Colonic mucosa (tissue), 4 donors: Measurements from ENCODE around the gene VWA5A. TPM values are rescaled to one million over a fixed set of nuclear protein-coding genes. Genes with fewer than 3 reads are reported as not detected.
"Not testable (repeated sequence)": the region's sequence is repeated elsewhere in the genome, so short reads cannot be mapped to it uniquely, and the experiment has no call there.

Source experiments
- DNase-seq: peaks from one replicate; pipeline ENCODE4 v3.0.0-alpha.2; 2020
- H3K27ac ChIP-seq: fragments of 200-600 bp; one replicate; pipeline ENCODE4 v1.8.0; 2021
- H3K27me3 ChIP-seq: fragments of 200-600 bp; one replicate; pipeline ENCODE4 v1.8.0; 2021
- H3K36me3 ChIP-seq: fragments of 200-600 bp; one replicate; pipeline ENCODE4 v1.8.0; 2021
- H3K4me1 ChIP-seq: fragments of 200-600 bp; one replicate; pipeline ENCODE4 v1.8.0; 2021; ENCODE audit warnings: mild to moderate bottlenecking
- H3K4me3 ChIP-seq: fragments of 200-600 bp; one replicate; pipeline ENCODE4 v1.8.0; 2021
- H3K9ac ChIP-seq, 2 donors: one replicate each; pipeline ENCODE4 v1.7.0; 2013; ENCODE audit warnings: control low read depth in 2 of 2, low read depth in 2 of 2, low read length in 2 of 2
- H3K9me3 ChIP-seq: fragments of 200-600 bp; one replicate; pipeline ENCODE4 v1.8.0; 2021
- intact Hi-C: fragments of 100-400 bp; cut with DNase I; formaldehyde crosslinking; loops from one replicate; pipeline ENCODE4 v1.14.1; 2022
- total RNA-seq, 2 donors: library from RNA; stranded (reverse); fragmentation: NEBNext Ultra II Directional in 1 of 2; extraction: Animal tissue kit (Norgen Biotek cat#: 25700) in 1 of 2; gene quantifications; one replicate each; pipeline ENCODE4 v1.2.1, GENCODE V29; 2021
- TF ChIP-seq, protein P1 (sequence below): fragments of 200-600 bp; IDR thresholded peaks from one replicate; pipeline ENCODE4 v1.8.0; 2022; ENCODE audit warnings: antibody characterized with exemption, mild to moderate bottlenecking
- donor health status: healthy.
- donor health status: DM: no; HTN: no; CAD: no.
- donor health status: DM: no; HTN: no; CAD: no.

VWA5A gene
- total RNA-seq, 2 donors from 2014 or later = 38.0 to 62.5 TPM

DNA sequence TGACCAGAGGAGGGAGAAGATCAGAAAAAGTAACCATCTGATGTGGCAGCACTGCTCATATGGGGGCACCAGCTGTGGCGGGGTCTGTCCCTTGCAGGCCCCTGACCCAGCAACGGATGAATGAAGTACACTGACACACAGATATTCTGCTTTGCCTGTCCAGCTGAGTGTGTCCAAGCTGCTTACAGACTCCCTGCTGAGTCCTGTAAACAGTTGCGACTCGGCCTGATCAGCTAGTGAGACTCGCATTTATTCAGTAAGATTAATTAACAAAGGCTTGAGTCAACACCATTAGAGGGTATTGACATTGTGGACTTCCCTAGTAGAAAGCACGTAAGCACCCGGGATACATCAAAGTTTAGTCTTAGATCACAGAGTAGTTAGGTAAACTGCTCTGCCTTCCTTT, 52.6 kb downstream of the VWA5A start:
- Histone ChIP-seq H3K4me3 (no peak overlapping the region), H3K9ac (no peak overlapping the region), H3K4me1 (no peaks in the 10 kb centered on the region), H3K27me3 (no peaks in the 10 kb centered on the region), H3K9me3 (no peaks in the 10 kb centered on the region), H3K36me3 (no peaks in the 10 kb centered on the region), H3K27ac (no peak overlapping the region)
- intact Hi-C loops = no loop called here
- TF ChIP-seq, protein P1, sequence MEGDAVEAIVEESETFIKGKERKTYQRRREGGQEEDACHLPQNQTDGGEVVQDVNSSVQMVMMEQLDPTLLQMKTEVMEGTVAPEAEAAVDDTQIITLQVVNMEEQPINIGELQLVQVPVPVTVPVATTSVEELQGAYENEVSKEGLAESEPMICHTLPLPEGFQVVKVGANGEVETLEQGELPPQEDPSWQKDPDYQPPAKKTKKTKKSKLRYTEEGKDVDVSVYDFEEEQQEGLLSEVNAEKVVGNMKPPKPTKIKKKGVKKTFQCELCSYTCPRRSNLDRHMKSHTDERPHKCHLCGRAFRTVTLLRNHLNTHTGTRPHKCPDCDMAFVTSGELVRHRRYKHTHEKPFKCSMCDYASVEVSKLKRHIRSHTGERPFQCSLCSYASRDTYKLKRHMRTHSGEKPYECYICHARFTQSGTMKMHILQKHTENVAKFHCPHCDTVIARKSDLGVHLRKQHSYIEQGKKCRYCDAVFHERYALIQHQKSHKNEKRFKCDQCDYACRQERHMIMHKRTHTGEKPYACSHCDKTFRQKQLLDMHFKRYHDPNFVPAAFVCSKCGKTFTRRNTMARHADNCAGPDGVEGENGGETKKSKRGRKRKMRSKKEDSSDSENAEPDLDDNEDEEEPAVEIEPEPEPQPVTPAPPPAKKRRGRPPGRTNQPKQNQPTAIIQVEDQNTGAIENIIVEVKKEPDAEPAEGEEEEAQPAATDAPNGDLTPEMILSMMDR = no peak
- no peak for DNase-seq

DNA sequence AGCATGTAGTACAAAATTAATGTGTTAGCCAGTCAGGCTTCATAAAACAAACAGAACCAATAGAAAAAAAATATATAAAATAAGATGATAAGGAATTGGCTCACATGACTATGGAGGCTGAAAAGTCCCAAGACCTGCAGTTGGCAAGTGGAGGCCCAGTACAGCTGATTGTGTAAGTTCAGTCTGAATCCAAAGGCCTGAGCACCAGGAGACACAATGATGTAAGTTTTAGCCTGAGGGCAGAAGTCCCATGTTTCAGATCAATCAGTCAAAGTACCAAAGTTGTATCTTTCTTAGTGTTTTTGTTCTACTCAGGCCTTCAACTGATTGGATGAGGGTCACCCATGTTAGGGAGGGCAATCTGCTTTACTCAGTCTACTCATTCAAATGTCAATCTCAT, 53.5 kb downstream of the VWA5A start:
- TF ChIP-seq, protein P1 = no peak

DNA sequence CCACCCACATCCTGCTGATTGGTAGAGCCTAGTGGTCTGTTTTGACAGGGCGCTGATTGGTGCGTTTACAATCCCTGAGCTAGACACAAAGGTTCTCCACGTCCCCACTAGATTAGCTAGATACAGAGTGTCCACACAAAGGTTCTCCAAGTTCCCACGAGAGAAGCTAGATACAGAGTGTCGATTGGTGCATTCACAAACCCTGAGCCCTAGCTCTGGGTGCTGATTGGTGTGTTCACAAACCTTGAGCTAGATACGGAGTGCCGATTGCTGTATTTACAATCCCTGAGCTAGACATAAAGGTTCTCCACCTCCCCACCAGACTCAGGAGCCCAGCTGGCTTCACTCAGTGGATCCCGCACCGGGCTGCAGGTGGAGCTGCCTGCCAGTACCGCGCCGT, 55.1 kb downstream of the VWA5A start:
- H3K36me3 ChIP-seq, H3K4me3 ChIP-seq, H3K4me1 ChIP-seq, intact Hi-C loops, H3K9me3 ChIP-seq, DNase-seq, H3K27me3 ChIP-seq, H3K27ac ChIP-seq, H3K9ac ChIP-seq: not testable (repeated sequence)

More for the DNA sequence above, 53.5 kb downstream of the VWA5A start:
- Histone ChIP-seq H3K36me3 (no peaks in the 10 kb centered on the region), H3K4me1 (no peaks in the 10 kb centered on the region), H3K4me3 (no peak overlapping the region), H3K9ac (no peak overlapping the region), H3K9me3 (no peaks in the 10 kb centered on the region), H3K27ac (no peak overlapping the region), H3K27me3 (no peaks in the 10 kb centered on the region)
- no peak for DNase-seq
- intact Hi-C loops = no loop called here

DNA sequence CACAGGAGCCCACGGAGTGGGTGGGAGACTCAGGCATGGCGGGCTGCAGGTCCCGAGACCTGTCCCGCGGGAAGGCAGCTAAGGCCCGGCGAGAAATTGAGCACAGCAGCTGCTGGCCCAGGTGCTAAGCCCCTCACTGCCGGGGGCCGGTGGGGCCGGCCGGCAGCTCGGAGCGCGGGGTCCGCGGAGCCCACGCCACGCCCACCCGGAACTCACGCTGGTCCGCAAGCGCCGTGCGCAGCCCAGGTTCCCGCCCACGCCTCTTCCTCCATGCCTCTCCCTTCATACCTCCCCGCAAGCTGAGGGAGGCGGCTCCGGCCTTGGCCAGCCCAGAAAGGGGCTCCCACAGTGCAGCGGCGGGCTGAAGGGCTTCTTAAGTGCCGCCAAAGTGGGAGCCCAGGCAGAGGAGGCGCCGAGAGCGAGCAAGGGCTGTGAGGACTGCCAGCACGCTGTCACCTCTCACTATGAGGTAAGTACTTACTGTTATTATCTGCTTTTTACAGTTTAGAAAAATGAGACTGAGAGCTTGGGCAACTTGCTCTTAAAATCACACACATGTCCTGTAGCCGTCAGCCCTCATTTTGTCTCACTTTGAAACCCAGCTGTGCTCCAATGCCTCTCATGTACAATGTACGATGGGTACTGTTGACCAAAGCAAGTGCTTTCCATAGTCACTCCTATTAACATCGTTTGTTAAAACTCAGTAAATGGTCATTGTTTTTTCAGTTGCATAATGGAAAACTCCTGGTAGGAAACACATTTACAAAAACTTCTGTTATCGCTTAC, 55.7 kb downstream of the VWA5A start:
- no peak overlapping the region for H3K4me3 ChIP-seq
- DNase-seq = no peak
- no peak overlapping the region for H3K9ac ChIP-seq
- intact Hi-C loops = no loop called here
- no peak overlapping the region for H3K27ac ChIP-seq
- TF ChIP-seq, protein P1 = no peak
- H3K36me3 ChIP-seq = no peaks in the 10 kb centered on the region
- H3K27me3 ChIP-seq = no peaks in the 10 kb centered on the region
- no peaks in the 10 kb centered on the region for H3K4me1 ChIP-seq
- H3K9me3 ChIP-seq = no peaks in the 10 kb centered on the region

DNA sequence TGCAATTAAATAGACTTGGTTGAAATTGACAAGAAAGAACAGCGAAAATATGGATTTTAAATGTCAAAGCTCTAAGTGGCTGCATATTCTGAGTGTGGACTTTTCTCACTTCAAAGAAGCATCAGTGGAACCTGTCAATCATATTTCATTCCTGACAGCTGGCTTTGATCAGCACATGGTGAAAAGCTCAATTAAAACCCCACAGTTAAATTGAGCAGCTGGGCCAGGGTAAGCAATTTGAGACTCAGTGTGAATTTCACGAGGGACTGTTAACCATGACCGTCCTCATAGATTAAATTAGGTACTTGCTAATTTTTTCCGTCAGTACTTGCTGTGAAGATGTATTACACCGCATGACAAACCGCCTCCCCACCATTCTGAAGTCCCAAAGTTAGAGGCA, 56.9 kb downstream of the VWA5A start:
- Histone ChIP-seq H3K4me3 (no peak overlapping the region), H3K4me1 (no peaks in the 10 kb centered on the region), H3K27me3 (no peaks in the 10 kb centered on the region), H3K27ac (no peak overlapping the region), H3K36me3 (no peaks in the 10 kb centered on the region), H3K9ac (no peak overlapping the region), H3K9me3 (no peaks in the 10 kb centered on the region)
- no peak for DNase-seq
- TF ChIP-seq, protein P1 = no peak
- intact Hi-C loops = no loop called here

DNA sequence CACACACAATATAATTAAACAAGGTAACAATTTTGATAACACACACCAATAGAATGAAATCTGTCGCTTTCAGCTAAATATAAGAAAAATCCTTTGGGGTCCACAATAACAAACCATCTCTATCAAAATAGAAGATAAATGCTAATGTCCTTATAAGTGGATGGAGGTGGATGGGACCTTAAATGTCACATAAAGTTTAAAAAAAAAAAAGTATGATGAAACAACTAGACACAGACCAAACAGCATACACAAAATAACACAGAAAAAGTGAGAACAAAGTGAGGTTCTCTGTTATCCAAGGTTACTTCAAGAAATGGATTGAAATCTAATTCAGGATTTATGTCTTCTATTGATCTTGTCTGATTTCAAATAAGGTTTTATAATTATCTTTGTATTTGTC, 57.3 kb downstream of the VWA5A start:
- no peak overlapping the region for H3K4me3 ChIP-seq
- intact Hi-C loops = no loop called here
- H3K27ac ChIP-seq = no peak overlapping the region
- H3K4me1 ChIP-seq = no peaks in the 10 kb centered on the region
- DNase-seq = no peak
- H3K9me3 ChIP-seq = no peaks in the 10 kb centered on the region
- no peaks in the 10 kb centered on the region for H3K27me3 ChIP-seq
- no peaks in the 10 kb centered on the region for H3K36me3 ChIP-seq
- TF ChIP-seq, protein P1 = no peak
- H3K9ac ChIP-seq = no peak overlapping the region
